OCI-LY1 (cell line): Measurements from ENCODE around the gene NUMB.

ENCODE experiments used
- CTCF ChIP-seq: fragments of 200-600 bp; sonication (generic), shearing (Covaris generic); IDR thresholded peaks from 2 replicates; pipeline ENCODE4 v1.5.1; 2017; ENCODE audit warnings: mild to moderate bottlenecking, antibody characterized with exemption, low read length, moderate library complexity, mixed read lengths
- EZH2 ChIP-seq: fragments of 200-600 bp; sonication (generic), shearing (Covaris generic); IDR thresholded peaks from 2 replicates; pipeline ENCODE4 v1.8.0; 2017; ENCODE audit warnings: borderline replicate concordance, mixed run types, mild to moderate bottlenecking, antibody characterized with exemption, low read length, moderate library complexity, mixed read lengths

GRCh38 chr14:73277376-73277775 is 181.0 kb downstream of the NUMB start:
- TF ChIP-seq CTCF (no peak), EZH2 (no peak)
